ENCODE results near the gene TMEM91. TPM values are rescaled to one million over a fixed set of nuclear protein-coding genes. Genes with fewer than 3 reads are reported as not detected.

The TMEM91 gene
- total RNA-seq, 1 experiment from 2014 or later, result 0.97 TPM

- no peak for DNase-seq (ENCODE audit: low spot score)
Measured at GRCh38 chr19:41411100-41411967, 35.0 kb downstream of the TMEM91 start.

- DNase-seq (ENCODE audit: low spot score), result no peak
Measured at GRCh38 chr19:41411968-41412265, 35.6 kb downstream of the TMEM91 start.

GRCh38 chr19:41412953-41413352, 36.6 kb downstream of the TMEM91 start:
- no peak for DNase-seq (ENCODE audit: low spot score)

GRCh38 chr19:41413947-41414346, 37.6 kb downstream of the TMEM91 start:
- DNase-seq (ENCODE audit: low spot score), result no peak

DNA sequence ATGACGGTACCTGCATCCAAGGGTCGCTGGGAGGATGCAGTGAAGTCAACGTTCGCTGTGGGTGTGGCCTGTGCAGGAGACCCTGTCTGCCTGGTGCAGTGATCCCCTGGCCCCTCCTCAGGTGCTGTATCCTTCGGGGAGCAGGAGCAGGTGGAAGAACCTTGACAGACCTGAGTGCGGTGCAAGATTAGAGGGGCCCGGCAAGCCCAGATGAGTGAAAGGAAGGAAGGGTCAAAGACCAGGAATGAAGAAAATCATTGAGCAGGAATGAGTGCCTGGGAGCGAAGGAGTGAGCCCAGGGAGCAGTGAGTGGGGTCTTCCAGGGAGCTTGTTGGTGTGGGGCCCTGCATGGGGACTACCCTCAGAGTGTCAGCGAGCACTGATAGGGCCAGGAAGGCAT, 38.1 kb downstream of the TMEM91 start:
- DNase-seq (ENCODE audit: low spot score), result no peak

GRCh38 chr19:41415154-41415571, 38.8 kb downstream of the TMEM91 start:
- DNase-seq (ENCODE audit: low spot score), result no peak

GRCh38 chr19:41416194-41416674, 39.9 kb downstream of the TMEM91 start:
- DNase-seq (ENCODE audit: low spot score), result no peak

- DNase-seq (ENCODE audit: low spot score), result no peak
Measured at GRCh38 chr19:41420101-41420880, 44.0 kb downstream of the TMEM91 start.

DNA sequence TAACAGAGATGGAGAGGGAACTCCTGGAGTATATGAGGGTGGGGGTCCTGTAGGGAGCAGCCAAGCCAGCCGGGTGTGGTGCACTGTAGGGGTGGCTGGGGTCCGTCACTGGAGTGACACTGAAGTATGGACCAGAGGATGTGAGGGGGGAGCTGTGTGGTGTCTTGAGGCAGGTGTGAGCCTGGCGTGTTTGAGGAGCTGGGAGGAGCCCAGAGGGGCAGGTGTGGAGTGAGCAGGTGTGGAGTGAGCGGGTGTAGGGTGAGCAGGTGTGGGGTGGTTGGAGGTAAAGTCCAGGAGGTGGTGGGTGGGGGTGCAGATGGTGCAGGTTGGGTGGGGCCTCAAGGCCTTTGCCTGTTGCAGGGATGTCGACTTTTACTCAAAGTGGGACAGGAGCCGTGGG, 45.0 kb downstream of the TMEM91 start:
- no peak for DNase-seq (ENCODE audit: low spot score)

- DNase-seq (ENCODE audit: low spot score), result no peak
Measured at GRCh38 chr19:41421973-41422372, 45.6 kb downstream of the TMEM91 start.

GRCh38 chr19:41422456-41422855, 46.1 kb downstream of the TMEM91 start:
- no peak for DNase-seq (ENCODE audit: low spot score)

GRCh38 chr19:41422955-41423354, 46.6 kb downstream of the TMEM91 start:
- no peak for DNase-seq (ENCODE audit: low spot score)

DNA sequence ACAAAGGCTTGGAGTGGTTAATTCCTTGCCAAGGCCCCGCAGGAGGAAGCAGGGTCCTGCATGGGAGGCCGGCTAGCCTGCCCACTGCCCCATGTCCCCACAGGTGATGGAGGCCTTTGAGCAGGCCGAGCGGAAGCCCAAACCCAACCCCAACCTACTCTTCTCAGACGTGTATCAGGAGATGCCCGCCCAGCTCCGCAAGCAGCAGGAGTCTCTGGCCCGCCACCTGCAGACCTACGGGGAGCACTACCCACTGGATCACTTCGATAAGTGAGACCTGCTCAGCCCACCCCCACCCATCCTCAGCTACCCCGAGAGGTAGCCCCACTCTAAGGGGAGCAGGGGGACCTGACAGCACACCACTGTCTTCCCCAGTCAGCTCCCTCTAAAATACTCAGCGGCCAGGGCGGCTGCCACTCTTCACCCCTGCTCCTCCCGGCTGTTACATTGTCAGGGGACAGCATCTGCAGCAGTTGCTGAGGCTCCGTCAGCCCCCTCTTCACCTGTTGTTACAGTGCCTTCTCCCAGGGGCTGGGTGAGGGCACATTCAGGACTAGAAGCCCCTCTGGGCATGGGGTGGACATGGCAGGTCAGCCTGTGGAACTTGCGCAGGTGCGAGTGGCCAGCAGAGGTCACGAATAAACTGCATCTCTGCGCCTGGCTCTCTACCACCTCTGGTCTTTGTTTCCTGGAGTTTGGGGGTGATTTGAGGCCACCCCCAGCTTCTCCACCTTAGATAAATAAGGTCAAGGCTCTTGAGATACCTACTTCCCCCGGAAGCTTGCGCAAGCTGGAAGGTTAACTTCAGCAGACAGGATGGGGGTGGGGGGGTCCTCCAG, 48.2 kb downstream of the TMEM91 start:
- no peak for DNase-seq (ENCODE audit: low spot score)

GRCh38 chr19:41425174-41426115, 49.1 kb downstream of the TMEM91 start:
- DNase-seq (ENCODE audit: low spot score), result no peak

GRCh38 chr19:41426116-41426841, 49.9 kb downstream of the TMEM91 start:
- DNase-seq (ENCODE audit: low spot score), result no peak

- no peak for DNase-seq (ENCODE audit: low spot score)
Measured at GRCh38 chr19:41426952-41427646, 50.8 kb downstream of the TMEM91 start, which contains the start of gene B3GNT8. B3GNT8 (minus strand) TSS chr19:41427374; CDS start chr19:41426778, 596 bp downstream.

DNA sequence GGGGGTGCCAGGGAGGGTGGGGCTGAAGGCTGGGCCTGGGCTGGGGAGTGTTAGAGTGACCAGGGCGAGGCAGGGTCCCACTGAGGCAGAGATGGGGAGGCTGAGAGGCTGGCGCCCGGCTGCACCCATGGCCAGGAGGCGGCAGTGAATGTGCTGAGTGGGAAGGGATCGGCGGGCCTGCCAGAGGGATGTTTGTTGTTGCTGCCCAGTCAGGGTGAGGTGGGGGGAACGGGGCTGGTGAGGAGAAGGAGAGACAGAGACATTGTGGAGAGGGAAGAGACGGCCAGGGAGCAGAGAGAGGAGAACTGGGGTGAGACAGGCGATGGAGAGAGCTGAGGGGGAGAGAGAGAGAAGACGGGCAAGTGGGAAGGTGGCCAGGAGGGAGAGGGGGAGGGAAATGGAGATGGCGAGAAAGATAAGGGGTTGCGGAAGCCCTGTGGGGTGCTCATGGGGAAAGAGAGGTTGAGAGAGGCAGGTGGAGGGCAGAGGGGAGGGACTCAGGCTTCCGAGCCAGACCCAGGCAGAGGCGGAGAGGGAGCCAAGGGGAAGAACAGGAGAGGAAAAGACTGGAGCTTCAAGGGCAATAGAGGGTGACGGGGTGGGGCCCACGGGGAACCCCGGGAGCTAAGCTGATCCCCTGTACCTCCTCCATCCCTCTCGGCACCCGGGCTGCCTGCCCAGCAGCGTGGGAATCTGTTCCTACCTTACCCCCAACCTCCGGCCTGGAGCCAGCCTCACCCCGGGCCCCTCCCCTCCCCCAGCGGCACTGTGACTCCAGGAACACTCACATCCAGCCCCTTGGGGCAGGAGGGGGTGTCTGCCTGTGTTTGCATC, 51.5 kb downstream of the TMEM91 start:
- DNase-seq (ENCODE audit: low spot score), result no peak

GRCh38 chr19:41428481-41428859, 52.1 kb downstream of the TMEM91 start:
- DNase-seq (ENCODE audit: low spot score), result no peak

DNA sequence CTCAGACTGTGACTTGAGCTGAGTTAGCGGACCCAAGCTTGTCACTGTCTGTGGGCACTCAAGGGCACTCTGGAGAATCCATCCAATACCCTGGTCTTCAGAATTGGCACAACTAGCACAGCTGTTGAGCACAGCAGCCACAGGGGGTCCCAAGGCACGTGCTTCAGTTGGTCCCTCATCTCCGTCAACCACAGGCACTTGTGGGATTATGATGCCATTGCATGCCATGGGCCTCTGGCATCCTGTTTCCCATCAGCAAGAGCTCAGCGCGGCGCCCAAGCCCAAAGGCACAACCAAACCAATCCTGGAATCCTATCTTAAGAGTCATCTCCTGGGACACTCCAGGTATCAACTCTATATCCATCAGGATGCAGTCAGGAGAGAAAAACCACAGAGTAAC, 54.6 kb downstream of the TMEM91 start:
- no peak for DNase-seq (ENCODE audit: low spot score)

Measured in H4 (cell line).